H1 (cell line): Measurements from ENCODE around the gene SLC35F1. TPM values are rescaled to one million over a fixed set of nuclear protein-coding genes. Genes with fewer than 3 reads are reported as not detected.

Experiments used
- CTCF ChIA-PET: fragments of 300-600 bp; sonication (Branson Sonifier 250); formaldehyde crosslinking; loops from one replicate; lab custom pipeline; 2021; ENCODE audit not compliant: partially characterized antibody; lab: Charles Lee
- POLR2A ChIA-PET: fragments of 300-600 bp; sonication (Branson Sonifier 250); formaldehyde crosslinking; loops from one replicate; lab custom pipeline; 2021; ENCODE audit warnings: inconsistent platforms; ENCODE audit not compliant: partially characterized antibody; lab: Charles Lee
- DNase-seq, 2 experiments: peaks; one replicate each; pipeline versions ENCODE4 v3.0.0 to v3.0.0-alpha.2; 2010 to 2022; ENCODE audit warnings: low spot score in 2 of 2, low read depth in 1 of 2, mixed read lengths in 1 of 2
- FAIRE-seq: peaks from 2 replicates; lab custom pipeline; 2011; peaks lifted over from hg19 to GRCh38; lab: Jason Lieb, UNC
- H2AFZ ChIP-seq: 2 replicates; pipeline ENCODE4 v1.8.1; 2012; ENCODE audit warnings: low read length, inconsistent platforms
- H2AK5ac ChIP-seq: 2 replicates; pipeline ENCODE4 v1.6.1; 2013; ENCODE audit warnings: low read depth, low read length
- H2BK120ac ChIP-seq: replicated peaks from 2 replicates; pipeline ENCODE3; 2013; ENCODE audit warnings: low read depth, low read length, inconsistent platforms
- H2BK12ac ChIP-seq: 2 replicates; pipeline ENCODE4 v1.6.1; 2013; ENCODE audit warnings: low read depth, low read length
- H2BK15ac ChIP-seq: 2 replicates; pipeline ENCODE4 v1.6.1; 2013; ENCODE audit warnings: low read length
- H2BK20ac ChIP-seq: 2 replicates; pipeline ENCODE4 v1.6.1; 2013; ENCODE audit warnings: low read length
- H2BK5ac ChIP-seq: 2 replicates; pipeline ENCODE4 v1.6.1; 2013; ENCODE audit warnings: low read depth, low read length
- H3K14ac ChIP-seq: 2 replicates; pipeline ENCODE4 v1.6.1; 2013; ENCODE audit warnings: inconsistent platforms; ENCODE audit not compliant: insufficient read length
- H3K18ac ChIP-seq: 2 replicates; pipeline ENCODE4 v1.6.1; 2013; ENCODE audit warnings: low read length; ENCODE audit errors: extremely low read depth
- H3K23ac ChIP-seq: 2 replicates; pipeline ENCODE4 v1.6.1; 2013; ENCODE audit warnings: inconsistent platforms; ENCODE audit not compliant: insufficient read length
- H3K23me2 ChIP-seq: 2 replicates; pipeline ENCODE4 v1.6.1; 2013; ENCODE audit warnings: low read depth, low read length
- H3K27ac ChIP-seq: 2 replicates; pipeline ENCODE4 v1.6.1; 2011; ENCODE audit warnings: low read depth, low read length, inconsistent platforms
- H3K27me3 ChIP-seq, 4 experiments: replicated peaks in 1 of 4; 1 replicate in 1 of 4; 2 replicates in 3 of 4; pipeline versions ENCODE4 v1.6.1 to v1.8.1; 2011 to 2013; ENCODE audit warnings: low read length in 3 of 4, mild to moderate bottlenecking in 3 of 4, inconsistent platforms in 2 of 4, mixed read lengths in 2 of 4, moderate library complexity in 1 of 4; ENCODE audit not compliant: control insufficient read depth in 3 of 4, insufficient read depth in 3 of 4; ENCODE audit errors: extremely low read depth in 1 of 4
- H3K36me3 ChIP-seq, 4 experiments: 2 replicates each; pipeline versions ENCODE4 v1.6.1 to v1.8.1; 2011 to 2013; ENCODE audit warnings: mild to moderate bottlenecking in 4 of 4, low read length in 3 of 4, moderate library complexity in 2 of 4, control low read depth in 1 of 4, inconsistent platforms in 1 of 4; ENCODE audit not compliant: insufficient read depth in 4 of 4, control insufficient read depth in 2 of 4
- H3K4ac ChIP-seq: replicated peaks from 2 replicates; pipeline ENCODE3; 2013; ENCODE audit warnings: low read length, low read depth, mixed read lengths, inconsistent platforms; ENCODE audit not compliant: insufficient read length
- H3K4me1 ChIP-seq, 4 experiments: replicated peaks in 1 of 4; 1 replicate in 1 of 4; 2 replicates in 3 of 4; pipeline versions ENCODE4 v1.6.1 to v1.8.1; 2011 to 2013; ENCODE audit warnings: low read length in 3 of 4, inconsistent platforms in 2 of 4, mixed read lengths in 1 of 4; ENCODE audit not compliant: insufficient read depth in 4 of 4, control insufficient read depth in 3 of 4
- H3K4me2 ChIP-seq, 2 experiments: 2 replicates each; pipeline versions ENCODE4 v1.6.1 to v1.8.1; 2011 to 2013; ENCODE audit warnings: low read depth in 2 of 2, low read length in 2 of 2, control low read depth in 1 of 2, inconsistent platforms in 1 of 2, mild to moderate bottlenecking in 1 of 2; ENCODE audit not compliant: insufficient read depth in 1 of 2
- H3K4me3 ChIP-seq, 4 experiments: fragments of 200-600, 300-600 bp in 1 of 4; sonication (generic), shearing (Covaris generic), sonication (Bioruptor Twin) in 1 of 4; 2 replicates each; pipeline versions ENCODE4 v1.5.1 to v1.8.1; 2011 to 2016; ENCODE audit warnings: low read length in 4 of 4, low read depth in 3 of 4, control low read depth in 2 of 4, inconsistent platforms in 2 of 4, mild to moderate bottlenecking in 2 of 4, mixed read lengths in 1 of 4, moderate library complexity in 1 of 4; ENCODE audit not compliant: insufficient read depth in 2 of 4; ENCODE audit errors: extremely low read depth in 1 of 4
- H3K56ac ChIP-seq: replicated peaks from 2 replicates; pipeline ENCODE3; 2013; ENCODE audit warnings: low read depth, mild to moderate bottlenecking, mixed read lengths, low read length, inconsistent platforms; ENCODE audit not compliant: insufficient read length
- H3K79me1 ChIP-seq: 2 replicates; pipeline ENCODE4 v1.6.1; 2013; ENCODE audit warnings: low read depth, low read length, control low read depth
- H3K79me2 ChIP-seq, 2 experiments: 2 replicates each; pipeline versions ENCODE4 v1.6.1 to v1.8.1; 2012 to 2013; ENCODE audit warnings: low read length in 2 of 2, mild to moderate bottlenecking in 2 of 2, inconsistent platforms in 1 of 2; ENCODE audit not compliant: insufficient read depth in 2 of 2, control insufficient read depth in 1 of 2
- H3K9ac ChIP-seq, 4 experiments: replicated peaks in 1 of 4; 1 replicate in 1 of 4; 2 replicates in 3 of 4; pipeline versions ENCODE4 v1.6.1 to v1.8.1; 2011 to 2013; ENCODE audit warnings: low read depth in 3 of 4, low read length in 3 of 4, control low read depth in 2 of 4, mild to moderate bottlenecking in 2 of 4, moderate library complexity in 2 of 4, inconsistent platforms in 1 of 4; ENCODE audit errors: extremely low read depth in 1 of 4
- H3K9me3 ChIP-seq, 2 experiments: 2 replicates each; pipeline versions ENCODE4 v1.6.1 to v1.8.1; 2012 to 2013; ENCODE audit warnings: mild to moderate bottlenecking in 2 of 2, moderate library complexity in 2 of 2, control low read depth in 1 of 2, inconsistent platforms in 1 of 2, low read depth in 1 of 2, low read length in 1 of 2, mixed read lengths in 1 of 2; ENCODE audit not compliant: insufficient read depth in 2 of 2
- H4K20me1 ChIP-seq, 2 experiments: replicated peaks in 1 of 2; 2 replicates each; pipeline versions ENCODE3 to v1.8.1; 2011 to 2013; ENCODE audit warnings: inconsistent platforms in 2 of 2, low read length in 2 of 2, mild to moderate bottlenecking in 1 of 2; ENCODE audit not compliant: insufficient read depth in 2 of 2, control insufficient read depth in 1 of 2
- H4K5ac ChIP-seq: 2 replicates; pipeline ENCODE4 v1.6.1; 2013; ENCODE audit warnings: low read length, low read depth, mixed read lengths, inconsistent platforms; ENCODE audit not compliant: insufficient read length
- H4K8ac ChIP-seq: 2 replicates; pipeline ENCODE4 v1.8.0; 2013; ENCODE audit warnings: mild to moderate bottlenecking, moderate library complexity, low read length, inconsistent platforms; ENCODE audit not compliant: insufficient read depth; ENCODE audit errors: extremely low read depth
- H4K91ac ChIP-seq: replicated peaks from 2 replicates; pipeline ENCODE3; 2013; ENCODE audit warnings: low read length, mixed read lengths, inconsistent platforms; ENCODE audit not compliant: insufficient read length
- CBX8 ChIP-seq: fragments of 300-800, 300-1000 bp; sonication (generic); IDR thresholded peaks from 2 replicates; pipeline ENCODE4 v1.7.1; 2016; ENCODE audit warnings: low read depth, low read length, borderline replicate concordance
- CEBPB ChIP-seq: IDR thresholded peaks from 2 replicates; pipeline ENCODE4 v1.6.1; 2012; ENCODE audit warnings: low read depth, low read length
- CHD1 ChIP-seq: IDR thresholded peaks from 2 replicates; pipeline ENCODE4 v1.6.1; 2012; ENCODE audit warnings: low read depth, low read length, improper control_type of control experiment
- CREB1 ChIP-seq: IDR thresholded peaks from 2 replicates; pipeline ENCODE4 v1.6.1; 2012; ENCODE audit warnings: inconsistent platforms
- CTCF ChIP-seq, 3 experiments: IDR thresholded peaks; 1 replicate in 2 of 3; 2 replicates in 1 of 3; pipeline versions ENCODE4 v1.5.1 to v1.6.1; 2011; ENCODE audit warnings: low read length in 3 of 3, mild to moderate bottlenecking in 3 of 3, inconsistent platforms in 2 of 3, low read depth in 1 of 3, moderate library complexity in 1 of 3; ENCODE audit not compliant: insufficient read depth in 1 of 3; ENCODE audit errors: control extremely low read depth in 1 of 3
- EP300 ChIP-seq, 2 experiments: IDR thresholded peaks; 1 replicate in 1 of 2; 2 replicates in 1 of 2; pipeline ENCODE4 v1.6.1; 2011 to 2012; ENCODE audit warnings: low read depth in 2 of 2, low read length in 2 of 2, mild to moderate bottlenecking in 2 of 2, borderline replicate concordance in 1 of 2, inconsistent platforms in 1 of 2, moderate library complexity in 1 of 2
- KDM4A ChIP-seq: IDR thresholded peaks from one replicate; pipeline ENCODE4 v1.7.1; 2012; ENCODE audit warnings: low read depth, mild to moderate bottlenecking, moderate library complexity, low read length, inconsistent platforms; ENCODE audit not compliant: severe bottlenecking
- KDM5A ChIP-seq: fragments of 200-600 bp; IDR thresholded peaks from 2 replicates; pipeline ENCODE4 v1.7.1; 2012; ENCODE audit warnings: mild to moderate bottlenecking, low read length, inconsistent platforms, mixed read lengths
- RAD21 ChIP-seq, 2 experiments: IDR thresholded peaks in 1 of 2; conservative IDR thresholded peaks in 1 of 2; 2 replicates each; pipeline ENCODE4 v1.6.1; 2011; ENCODE audit warnings: low read depth in 2 of 2, low read length in 2 of 2, improper control_type of control experiment in 1 of 2, inconsistent platforms in 1 of 2, mild to moderate bottlenecking in 1 of 2, moderate library complexity in 1 of 2
- RNF2 ChIP-seq: fragments of 200-900, 300-1000 bp; sonication (generic); IDR thresholded peaks from 2 replicates; pipeline ENCODE4 v1.7.1; 2016; ENCODE audit warnings: borderline replicate concordance, low read depth, mild to moderate bottlenecking, antibody characterized with exemption, low read length; ENCODE audit not compliant: poor library complexity, severe bottlenecking; ENCODE audit errors: missing control alignments
- WGBS, 2 experiments: shearing (Covaris generic) in 1 of 2; methylation state at CpG; one replicate each; pipeline versions ENCODE4 v1.1.6 to v1.1.7; 2013 to 2015; ENCODE audit warnings: low lambda C conversion rate in 2 of 2, mixed read lengths in 2 of 2, inconsistent platforms in 1 of 2, low coverage in 1 of 2, missing lambda C conversion rate in 1 of 2; ENCODE audit not compliant: insufficient replicate concordance in 2 of 2, insufficient coverage in 1 of 2, insufficient read length in 1 of 2; ENCODE audit errors: extremely low coverage in 1 of 2, missing lambda C conversion rate in 1 of 2; 5-methylcytosine and 5-hydroxymethylcytosine counted together
- polyA plus RNA-seq, 7 experiments: library from polyadenylated mRNA; depleted of rRNA in 3 of 7; stranded (reverse) in 5 of 7; unstranded in 2 of 7; fragments of >200 nt in 5 of 7; fragments of 200-250 nt in 2 of 7; gene quantifications; 1 replicate in 5 of 7; 2 replicates in 1 of 7; 4 replicates in 1 of 7; pipeline versions ENCODE4 v1.2.1 to v1.2.3, GENCODE V29; 2011 to 2013; ENCODE audit warnings: missing spikeins in 2 of 7, mixed read lengths in 2 of 7
- total RNA-seq: library from RNA; stranded (reverse); fragmentation: NEBNext Ultra II Directional; extraction: Animal tissue kit (Norgen Biotek cat#: 25700); gene quantifications from 2 replicates; pipeline ENCODE4 v1.2.1, GENCODE V29; 2021

Gene SLC35F1
- total and polyA plus RNA-seq, 2 of the 8 experiments (the other 6 are each of a cell fraction or from before 2014, with no cell fraction given), result 7.0 to 10.0 TPM

GRCh38 chr6:118220429-118221128 lies 313.5 kb downstream of the SLC35F1 start:
- Histone ChIP-seq H3K9me3 (no peaks in the 10 kb centered on the region), H3K23ac (no peak overlapping the region), H4K8ac (no peak overlapping the region), H3K18ac (0 out of 2 replicates have a peak overlapping the region, but pooled peaks have one; percentile 21), H3K4me2 (no peak overlapping the region), H3K4me1 (no peaks in the 10 kb centered on the region), H3K27ac (no peak overlapping the region), H3K36me3 (no peaks in the 10 kb centered on the region), H4K5ac (no peak overlapping the region), H3K9ac (no peak overlapping the region), H2BK15ac (no peak overlapping the region), H4K91ac (no peak overlapping the region), H2AK5ac (no peak overlapping the region; the same call in 1 of the 2 replicates), H3K56ac (no peak overlapping the region), H3K4me3 (no peak overlapping the region), H2AFZ (no peak overlapping the region), H3K23me2 (no peaks in the 10 kb centered on the region), H4K20me1 (no peaks in the 10 kb centered on the region), H2BK20ac (no peak overlapping the region), H2BK120ac (no peak overlapping the region), H3K79me1 (no peaks in the 10 kb centered on the region), H2BK12ac (no peak overlapping the region), H3K27me3 (no peaks in the 10 kb centered on the region), H3K14ac (no peak overlapping the region), H2BK5ac (no peak overlapping the region), H3K4ac (no peak overlapping the region), H3K79me2 (no peaks in the 10 kb centered on the region)
- CTCF ChIA-PET, result no interaction called here
- FAIRE-seq, result no peak
- POLR2A ChIA-PET, result no interaction called here
- DNase-seq, result no peak
- 85% methylated on average over 2 of the region's 2 CpGs; no CpG with 5 or more reads in 1 of the 2 experiments for WGBS, 2 experiments
- TF ChIP-seq CREB1, result no peak
- no peak for TF ChIP-seq CTCF (IDR thresholded peaks at IDR 0.05; ENCODE audit: control extremely low read depth in 1 of 3, insufficient read depth in 1 of 3, low read depth in 1 of 3, low read length in 3 of 3)
- TF ChIP-seq RNF2, result no peak
- no peak for TF ChIP-seq CHD1
- no peak for TF ChIP-seq RAD21 (IDR thresholded peaks at IDR 0.05 in 1 of 2, conservative IDR thresholded peaks at IDR 0.05 in 1 of 2; ENCODE audit: low read depth in 2 of 2, low read length in 2 of 2)
- no peak for TF ChIP-seq KDM4A
- TF ChIP-seq CEBPB, result no peak
- no peak for TF ChIP-seq KDM5A
- no peak for TF ChIP-seq CBX8
- no peak for TF ChIP-seq EP300 (IDR thresholded peaks at IDR 0.05; ENCODE audit: borderline replicate concordance in 1 of 2, low read depth in 2 of 2, low read length in 2 of 2)
